Liver (tissue), 9 donors: Measurements from ENCODE around the gene TLN1. TPM values are rescaled to one million over a fixed set of nuclear protein-coding genes. Genes with fewer than 3 reads are reported as not detected.

Experiments
- DNase-seq: peaks from one replicate; pipeline ENCODE4 v3.0.0-alpha.2; 2017; ENCODE audit warnings: low spot score
- H3K27ac ChIP-seq, 2 donors: one replicate each; pipeline ENCODE4 v1.7.0; 2013; ENCODE audit warnings: inconsistent platforms in 2 of 2, low read length in 2 of 2, control low read depth in 1 of 2, low read depth in 1 of 2, mild to moderate bottlenecking in 1 of 2
- H3K27me3 ChIP-seq, 4 donors: one replicate each; pipeline versions ENCODE4 v1.6.1 to v1.7.0; 2013; ENCODE audit warnings: low read length in 3 of 4, inconsistent platforms in 1 of 4, mild to moderate bottlenecking in 1 of 4, moderate library complexity in 1 of 4; ENCODE audit not compliant: control insufficient read depth in 4 of 4, insufficient read depth in 4 of 4
- H3K36me3 ChIP-seq, 4 donors: one replicate each; pipeline versions ENCODE4 v1.6.1 to v1.7.0; 2013; ENCODE audit warnings: low read length in 3 of 4, mild to moderate bottlenecking in 3 of 4, low read depth in 1 of 4, moderate library complexity in 1 of 4; ENCODE audit not compliant: control insufficient read depth in 4 of 4, insufficient read depth in 3 of 4
- H3K4me1 ChIP-seq, 4 donors: one replicate each; pipeline versions ENCODE4 v1.6.1 to v1.7.0; 2013; ENCODE audit warnings: low read length in 3 of 4, mild to moderate bottlenecking in 3 of 4, moderate library complexity in 1 of 4; ENCODE audit not compliant: control insufficient read depth in 4 of 4, insufficient read depth in 4 of 4
- H3K4me3 ChIP-seq, 3 donors: one replicate each; pipeline versions ENCODE4 v1.6.1 to v1.7.0; 2013; ENCODE audit warnings: low read length in 3 of 3, control low read depth in 1 of 3, low read depth in 1 of 3, mild to moderate bottlenecking in 1 of 3
- H3K9ac ChIP-seq, 2 donors: one replicate each; pipeline ENCODE4 v1.7.0; 2013; ENCODE audit warnings: low read length in 2 of 2, mild to moderate bottlenecking in 2 of 2, moderate library complexity in 2 of 2, control low read depth in 1 of 2, low read depth in 1 of 2
- H3K9me3 ChIP-seq, 4 donors: one replicate each; pipeline versions ENCODE4 v1.6.1 to v1.7.0; 2013; ENCODE audit warnings: low read length in 3 of 4; ENCODE audit not compliant: control insufficient read depth in 4 of 4
- EGR1 ChIP-seq, 2 donors: IDR thresholded peaks; 2 replicates each; pipeline ENCODE4 v1.6.1; 2016 to 2018; ENCODE audit warnings: antibody characterized with exemption in 2 of 2, low read depth in 2 of 2
- FOXA1 ChIP-seq: IDR thresholded peaks from 2 replicates; pipeline ENCODE4 v1.6.1; 2016; ENCODE audit warnings: antibody characterized with exemption
- FOXA2 ChIP-seq: IDR thresholded peaks from 2 replicates; pipeline ENCODE4 v1.6.1; 2016; ENCODE audit warnings: antibody characterized with exemption
- GABPA ChIP-seq, 2 donors: IDR thresholded peaks in 1 of 2; conservative IDR thresholded peaks in 1 of 2; 2 replicates each; pipeline ENCODE4 v1.6.1; 2016; ENCODE audit warnings: antibody characterized with exemption in 2 of 2, mild to moderate bottlenecking in 1 of 2, moderate library complexity in 1 of 2
- HNF4A ChIP-seq, 2 donors: conservative IDR thresholded peaks; 2 replicates each; pipeline ENCODE4 v1.6.1; 2016; ENCODE audit warnings: antibody characterized with exemption in 2 of 2, mild to moderate bottlenecking in 2 of 2
- HNF4G ChIP-seq: IDR thresholded peaks from 2 replicates; pipeline ENCODE4 v1.6.1; 2016; ENCODE audit warnings: antibody characterized with exemption
- JUND ChIP-seq, 2 donors: IDR thresholded peaks; 2 replicates each; pipeline ENCODE4 v1.6.1; 2016; ENCODE audit warnings: antibody characterized with exemption in 2 of 2
- NR2F2 ChIP-seq: IDR thresholded peaks from 2 replicates; pipeline ENCODE4 v1.6.1; 2016; ENCODE audit warnings: antibody characterized with exemption
- RAD21 ChIP-seq, 2 donors: IDR thresholded peaks; 2 replicates each; pipeline ENCODE4 v1.6.1; 2016; ENCODE audit warnings: antibody characterized with exemption in 2 of 2, mild to moderate bottlenecking in 2 of 2
- SP1 ChIP-seq: IDR thresholded peaks from 2 replicates; pipeline ENCODE4 v1.6.1; 2018; ENCODE audit warnings: antibody characterized with exemption, mild to moderate bottlenecking
- TAF1 ChIP-seq: conservative IDR thresholded peaks from 2 replicates; pipeline ENCODE4 v1.6.1; 2016; ENCODE audit warnings: antibody characterized with exemption, mild to moderate bottlenecking
- YY1 ChIP-seq: IDR thresholded peaks from 2 replicates; pipeline ENCODE4 v1.6.1; 2016; ENCODE audit warnings: antibody characterized with exemption, mild to moderate bottlenecking
- WGBS: extraction: QIAGEN DNeasy Blood & Tissue Kit; methylation state at CpG from one replicate; pipeline ENCODE4 v1.1.7; 2013; 5-methylcytosine and 5-hydroxymethylcytosine counted together
- polyA plus RNA-seq, 2 donors: library from polyadenylated mRNA; stranded (reverse) in 1 of 2; unstranded in 1 of 2; fragments of 200-250 nt in 1 of 2; fragments of >200 nt in 1 of 2; fragmentation: Nextera tagmentation in 1 of 2; extraction: Ambion mirVana in 1 of 2; gene quantifications; one replicate each; pipeline versions ENCODE4 v1.2.1 to v1.2.3, GENCODE V29; 2013 to 2015
- total RNA-seq, 2 donors: library from RNA; depleted of rRNA; stranded (reverse); fragments of >200 nt; gene quantifications; one replicate each; pipeline ENCODE4 v1.2.3, GENCODE V29; 2014
- TF ChIP-seq, protein P1 (sequence below): IDR thresholded peaks from 2 replicates; pipeline ENCODE4 v1.6.1; 2016; ENCODE audit warnings: antibody characterized with exemption, mild to moderate bottlenecking
- TF ChIP-seq, protein P2 (sequence below): IDR thresholded peaks from 2 replicates; pipeline ENCODE4 v1.6.1; 2016; ENCODE audit warnings: antibody characterized with exemption
- TF ChIP-seq, protein P3 (sequence below): fragments of 150-350 bp; IDR thresholded peaks from 2 replicates; pipeline ENCODE4 v1.5.1; 2017; ENCODE audit warnings: improper control_type of control experiment, low read depth, low read length; ENCODE audit not compliant: missing input control
- TF ChIP-seq, protein P4 (sequence below): IDR thresholded peaks from 2 replicates; pipeline ENCODE4 v1.6.1; 2016; ENCODE audit warnings: antibody characterized with exemption
- donor health status: healthy.
- donor health status: healthy.
- donor health status: healthy.
- donor health status: healthy.
- donor health status: healthy.

The TLN1 gene
- total and polyA plus RNA-seq, 4 donors, result 24.5 to 184 (median 125) TPM

DNA sequence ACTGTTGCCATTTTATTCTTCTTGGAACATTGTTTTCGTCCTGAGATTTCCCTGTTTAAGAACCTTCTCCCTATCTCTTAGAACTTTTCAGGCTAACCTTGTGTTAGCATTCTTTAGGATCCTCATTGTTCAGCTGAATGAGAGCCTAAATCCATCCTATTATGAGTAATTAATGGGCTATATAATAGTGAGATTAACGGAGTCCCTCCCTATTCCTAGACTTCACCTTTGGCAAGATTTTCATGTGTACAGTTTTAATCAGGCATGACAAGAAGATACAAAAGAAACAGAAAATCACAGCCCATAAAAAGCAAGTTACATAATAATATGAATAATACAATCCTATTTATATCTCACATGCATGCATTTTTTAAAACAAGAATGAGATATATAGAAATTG lies 31.2 kb upstream of the TLN1 start (continued):
- TF ChIP-seq, protein P1, sequence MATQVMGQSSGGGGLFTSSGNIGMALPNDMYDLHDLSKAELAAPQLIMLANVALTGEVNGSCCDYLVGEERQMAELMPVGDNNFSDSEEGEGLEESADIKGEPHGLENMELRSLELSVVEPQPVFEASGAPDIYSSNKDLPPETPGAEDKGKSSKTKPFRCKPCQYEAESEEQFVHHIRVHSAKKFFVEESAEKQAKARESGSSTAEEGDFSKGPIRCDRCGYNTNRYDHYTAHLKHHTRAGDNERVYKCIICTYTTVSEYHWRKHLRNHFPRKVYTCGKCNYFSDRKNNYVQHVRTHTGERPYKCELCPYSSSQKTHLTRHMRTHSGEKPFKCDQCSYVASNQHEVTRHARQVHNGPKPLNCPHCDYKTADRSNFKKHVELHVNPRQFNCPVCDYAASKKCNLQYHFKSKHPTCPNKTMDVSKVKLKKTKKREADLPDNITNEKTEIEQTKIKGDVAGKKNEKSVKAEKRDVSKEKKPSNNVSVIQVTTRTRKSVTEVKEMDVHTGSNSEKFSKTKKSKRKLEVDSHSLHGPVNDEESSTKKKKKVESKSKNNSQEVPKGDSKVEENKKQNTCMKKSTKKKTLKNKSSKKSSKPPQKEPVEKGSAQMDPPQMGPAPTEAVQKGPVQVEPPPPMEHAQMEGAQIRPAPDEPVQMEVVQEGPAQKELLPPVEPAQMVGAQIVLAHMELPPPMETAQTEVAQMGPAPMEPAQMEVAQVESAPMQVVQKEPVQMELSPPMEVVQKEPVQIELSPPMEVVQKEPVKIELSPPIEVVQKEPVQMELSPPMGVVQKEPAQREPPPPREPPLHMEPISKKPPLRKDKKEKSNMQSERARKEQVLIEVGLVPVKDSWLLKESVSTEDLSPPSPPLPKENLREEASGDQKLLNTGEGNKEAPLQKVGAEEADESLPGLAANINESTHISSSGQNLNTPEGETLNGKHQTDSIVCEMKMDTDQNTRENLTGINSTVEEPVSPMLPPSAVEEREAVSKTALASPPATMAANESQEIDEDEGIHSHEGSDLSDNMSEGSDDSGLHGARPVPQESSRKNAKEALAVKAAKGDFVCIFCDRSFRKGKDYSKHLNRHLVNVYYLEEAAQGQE, result no peak

DNA sequence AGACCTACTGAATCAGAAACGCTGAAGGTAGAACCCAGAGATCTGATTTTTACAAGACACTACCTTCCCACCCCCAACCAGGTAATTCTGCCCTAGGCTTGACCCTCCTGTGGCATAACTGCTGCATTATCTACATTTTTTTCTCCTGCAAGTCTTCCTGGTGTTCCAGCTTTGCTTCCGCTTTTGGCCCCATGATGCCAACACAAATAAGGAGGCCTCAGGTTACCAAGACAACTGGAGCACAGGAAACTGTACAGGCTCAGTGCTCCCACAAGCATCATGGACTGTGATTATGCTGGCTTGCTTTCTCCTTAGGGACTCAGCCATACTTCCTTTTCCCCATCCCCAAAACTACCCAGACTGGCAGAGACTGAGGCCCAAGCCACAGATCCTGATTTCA lies 28.7 kb upstream of the TLN1 start:
- H3K4me1 ChIP-seq, result peaks cover 7 to 22% (median 12%) of the 10 kb centered on the region in 4 donors
- no peaks in the 10 kb centered on the region for H3K27me3 ChIP-seq
- H3K4me3 ChIP-seq, result no peak overlapping the region
- H3K9ac ChIP-seq, result no peak overlapping the region
- DNase-seq, result no peak
- no peaks in the 10 kb centered on the region for H3K9me3 ChIP-seq
- no peak overlapping the region for H3K27ac ChIP-seq
- 73% methylated on average over 2 of the region's 2 CpGs for WGBS
- TF ChIP-seq FOXA2 (no peak), RAD21 (IDR thresholded peaks at IDR 0.05) (no peak), GABPA (IDR thresholded peaks at IDR 0.05 in 1 of 2, conservative IDR thresholded peaks at IDR 0.05 in 1 of 2) (no peak), TAF1 (no peak), JUND (IDR thresholded peaks at IDR 0.05) (no peak), YY1 (no peak), HNF4G (no peak), SP1 (no peak), NR2F2 (no peak), HNF4A (conservative IDR thresholded peaks at IDR 0.05) (no peak), FOXA1 (no peak), EGR1 (IDR thresholded peaks at IDR 0.05; ENCODE audit: low read depth in 2 of 2) (no peak)
- TF ChIP-seq, protein P2, sequence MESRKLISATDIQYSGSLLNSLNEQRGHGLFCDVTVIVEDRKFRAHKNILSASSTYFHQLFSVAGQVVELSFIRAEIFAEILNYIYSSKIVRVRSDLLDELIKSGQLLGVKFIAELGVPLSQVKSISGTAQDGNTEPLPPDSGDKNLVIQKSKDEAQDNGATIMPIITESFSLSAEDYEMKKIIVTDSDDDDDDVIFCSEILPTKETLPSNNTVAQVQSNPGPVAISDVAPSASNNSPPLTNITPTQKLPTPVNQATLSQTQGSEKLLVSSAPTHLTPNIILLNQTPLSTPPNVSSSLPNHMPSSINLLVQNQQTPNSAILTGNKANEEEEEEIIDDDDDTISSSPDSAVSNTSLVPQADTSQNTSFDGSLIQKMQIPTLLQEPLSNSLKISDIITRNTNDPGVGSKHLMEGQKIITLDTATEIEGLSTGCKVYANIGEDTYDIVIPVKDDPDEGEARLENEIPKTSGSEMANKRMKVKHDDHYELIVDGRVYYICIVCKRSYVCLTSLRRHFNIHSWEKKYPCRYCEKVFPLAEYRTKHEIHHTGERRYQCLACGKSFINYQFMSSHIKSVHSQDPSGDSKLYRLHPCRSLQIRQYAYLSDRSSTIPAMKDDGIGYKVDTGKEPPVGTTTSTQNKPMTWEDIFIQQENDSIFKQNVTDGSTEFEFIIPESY, result no peak
- TF ChIP-seq, protein P3, sequence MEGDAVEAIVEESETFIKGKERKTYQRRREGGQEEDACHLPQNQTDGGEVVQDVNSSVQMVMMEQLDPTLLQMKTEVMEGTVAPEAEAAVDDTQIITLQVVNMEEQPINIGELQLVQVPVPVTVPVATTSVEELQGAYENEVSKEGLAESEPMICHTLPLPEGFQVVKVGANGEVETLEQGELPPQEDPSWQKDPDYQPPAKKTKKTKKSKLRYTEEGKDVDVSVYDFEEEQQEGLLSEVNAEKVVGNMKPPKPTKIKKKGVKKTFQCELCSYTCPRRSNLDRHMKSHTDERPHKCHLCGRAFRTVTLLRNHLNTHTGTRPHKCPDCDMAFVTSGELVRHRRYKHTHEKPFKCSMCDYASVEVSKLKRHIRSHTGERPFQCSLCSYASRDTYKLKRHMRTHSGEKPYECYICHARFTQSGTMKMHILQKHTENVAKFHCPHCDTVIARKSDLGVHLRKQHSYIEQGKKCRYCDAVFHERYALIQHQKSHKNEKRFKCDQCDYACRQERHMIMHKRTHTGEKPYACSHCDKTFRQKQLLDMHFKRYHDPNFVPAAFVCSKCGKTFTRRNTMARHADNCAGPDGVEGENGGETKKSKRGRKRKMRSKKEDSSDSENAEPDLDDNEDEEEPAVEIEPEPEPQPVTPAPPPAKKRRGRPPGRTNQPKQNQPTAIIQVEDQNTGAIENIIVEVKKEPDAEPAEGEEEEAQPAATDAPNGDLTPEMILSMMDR, result no peak
- TF ChIP-seq, protein P1, result no peak
- TF ChIP-seq, protein P4, sequence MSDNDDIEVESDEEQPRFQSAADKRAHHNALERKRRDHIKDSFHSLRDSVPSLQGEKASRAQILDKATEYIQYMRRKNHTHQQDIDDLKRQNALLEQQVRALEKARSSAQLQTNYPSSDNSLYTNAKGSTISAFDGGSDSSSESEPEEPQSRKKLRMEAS, result no peak
- no peaks in the 10 kb centered on the region for H3K36me3 ChIP-seq
